HG02798 (cell line): ENCODE measurements around the gene NAA30.

Source experiments
- ATAC-seq: cut with Tn5 transposase; IDR thresholded peaks from one replicate; pipeline ENCODE4 v1.9.1; 2021; ENCODE audit warnings: mild to moderate bottlenecking; ENCODE audit not compliant: unreplicated experiment, poor library complexity

NAA30 gene

GRCh38 chr14:57391517-57392195 is 1.3 kb downstream of the NAA30 start:
- ATAC-seq, result no peak

- no peak for ATAC-seq
Measured at GRCh38 chr14:57392830-57393229, 2.4 kb downstream of the NAA30 start.

GRCh38 chr14:57400556-57401494 is 10.4 kb downstream of the NAA30 start:
- no peak for ATAC-seq

- ATAC-seq, result no peak
Measured at GRCh38 chr14:57401501-57401900, 11.1 kb downstream of the NAA30 start.

GRCh38 chr14:57402173-57402852 is 11.9 kb downstream of the NAA30 start:
- ATAC-seq, result no peak

GRCh38 chr14:57403521-57403864 is 13.1 kb downstream of the NAA30 start:
- no peak for ATAC-seq

GRCh38 chr14:57405562-57405961 is 15.2 kb downstream of the NAA30 start:
- ATAC-seq, result no peak

GRCh38 chr14:57408037-57408436 is 17.7 kb downstream of the NAA30 start:
- no peak for ATAC-seq

GRCh38 chr14:57408634-57409033 is 18.2 kb downstream of the NAA30 start:
- ATAC-seq, result no peak

- no peak for ATAC-seq
Measured at GRCh38 chr14:57412341-57412740, 22.0 kb downstream of the NAA30 start.

GRCh38 chr14:57413849-57414248 is 23.5 kb downstream of the NAA30 start:
- no peak for ATAC-seq

- no peak for ATAC-seq
Measured at GRCh38 chr14:57417228-57417627, 26.8 kb downstream of the NAA30 start.

GRCh38 chr14:57418999-57419398 is 28.6 kb downstream of the NAA30 start:
- ATAC-seq, result no peak

GRCh38 chr14:57420033-57420432 is 29.6 kb downstream of the NAA30 start:
- no peak for ATAC-seq

- ATAC-seq, result no peak
Measured at GRCh38 chr14:57420986-57421385, 30.6 kb downstream of the NAA30 start.

- ATAC-seq, result no peak
Measured at GRCh38 chr14:57435923-57436322, 45.5 kb downstream of the NAA30 start.

- no peak for ATAC-seq
Measured at GRCh38 chr14:57461777-57462320, 71.5 kb downstream of the NAA30 start.

- no peak for ATAC-seq
Measured at GRCh38 chr14:57462551-57462950, 72.2 kb downstream of the NAA30 start.

- peak; percentile 81 for ATAC-seq
Measured at GRCh38 chr14:57464008-57464730, 73.8 kb downstream of the NAA30 start.
